ENCODE results near the gene LYST. TPM values are rescaled to one million over a fixed set of nuclear protein-coding genes. Genes with fewer than 3 reads are reported as not detected.

The LYST gene
- total RNA-seq, 1 donor from 2014 or later = 16.4 TPM

DNA sequence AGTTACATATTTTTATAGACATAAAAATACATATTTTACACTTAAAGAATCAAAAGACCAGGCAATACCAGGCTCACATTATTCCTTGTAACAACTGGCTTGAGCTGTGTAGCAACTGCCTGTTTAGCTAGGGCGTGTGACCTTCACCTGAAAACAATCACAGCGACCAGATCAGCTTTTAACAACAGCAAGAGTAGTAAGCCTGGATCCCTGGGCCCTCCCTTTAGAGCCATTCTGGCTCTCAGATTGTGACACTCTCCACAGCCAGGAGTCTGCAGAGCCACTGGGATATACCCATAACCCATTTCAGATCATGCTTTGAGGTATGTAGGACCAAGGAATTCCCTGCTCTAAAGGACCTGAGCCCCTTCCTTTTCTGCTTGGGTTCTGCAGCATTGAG is 187.7 kb downstream of the LYST start:
- Mint-ChIP-seq H3K36me3 (ENCODE audit: low read depth) (peaks cover 26% of the 10 kb centered on the region), H3K4me3 (ENCODE audit: unreplicated experiment) (no peak overlapping the region), H3K27me3 (ENCODE audit: low read depth) (no peaks in the 10 kb centered on the region), H3K4me1 (ENCODE audit: low read depth) (peaks cover 9% of the 10 kb centered on the region), H3K27ac (ENCODE audit: unreplicated experiment) (no peak overlapping the region), H3K9me3 (ENCODE audit: low read depth) (peaks cover 7% of the 10 kb centered on the region)
- no peak for DNase-seq (ENCODE audit: low spot score)
- no peak for TF ChIP-seq CTCF (IDR thresholded peaks at IDR 0.05)

DNA sequence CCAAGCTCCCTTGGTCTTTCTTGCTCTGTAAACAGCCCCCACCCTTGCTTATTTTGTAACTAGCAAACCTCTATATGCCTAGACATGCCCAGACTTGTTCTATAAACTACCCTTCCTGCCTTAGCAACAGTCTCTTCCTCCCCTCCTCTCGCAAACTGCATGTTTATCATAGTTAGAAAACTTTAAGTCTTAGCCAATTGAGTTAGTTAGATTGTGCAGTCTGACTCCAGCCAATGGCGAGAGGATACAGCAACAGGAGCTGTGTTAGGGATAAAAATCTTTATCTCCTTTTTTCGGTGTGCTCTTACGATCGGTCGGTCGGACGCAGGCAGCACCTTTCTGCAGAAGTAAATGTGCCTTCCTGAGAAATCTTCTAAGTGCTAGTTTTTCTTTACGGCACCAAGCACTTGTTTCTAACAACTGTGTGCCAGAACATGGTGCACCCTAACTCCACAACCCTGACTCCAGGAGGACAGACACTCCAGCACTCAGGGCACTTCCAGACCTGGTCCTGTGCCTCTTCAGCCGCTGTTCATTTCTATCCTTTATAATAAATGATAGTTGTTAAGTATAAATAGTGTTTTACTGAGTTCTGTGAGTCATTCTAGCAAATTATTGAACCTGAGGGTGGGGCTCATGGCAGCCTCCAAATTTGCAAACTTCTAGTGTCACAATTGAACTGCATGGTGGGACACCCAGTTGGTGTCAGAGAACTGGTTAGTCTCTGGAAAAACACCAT is 191.4 kb downstream of the LYST start:
- H3K4me3 Mint-ChIP-seq (ENCODE audit: unreplicated experiment) = no peak overlapping the region
- DNase-seq (ENCODE audit: low spot score) = no peak
- no peak for TF ChIP-seq CTCF (IDR thresholded peaks at IDR 0.05)
- H3K9me3 Mint-ChIP-seq (ENCODE audit: low read depth) = peaks cover 29% of the 10 kb centered on the region
- H3K36me3 Mint-ChIP-seq (ENCODE audit: low read depth) = peaks cover 41% of the 10 kb centered on the region
- peaks cover 9% of the 10 kb centered on the region for H3K4me1 Mint-ChIP-seq (ENCODE audit: low read depth)
- H3K27ac Mint-ChIP-seq (ENCODE audit: unreplicated experiment) = peak overlapping the region; percentile 69
- H3K27me3 Mint-ChIP-seq (ENCODE audit: low read depth) = no peaks in the 10 kb centered on the region

DNA sequence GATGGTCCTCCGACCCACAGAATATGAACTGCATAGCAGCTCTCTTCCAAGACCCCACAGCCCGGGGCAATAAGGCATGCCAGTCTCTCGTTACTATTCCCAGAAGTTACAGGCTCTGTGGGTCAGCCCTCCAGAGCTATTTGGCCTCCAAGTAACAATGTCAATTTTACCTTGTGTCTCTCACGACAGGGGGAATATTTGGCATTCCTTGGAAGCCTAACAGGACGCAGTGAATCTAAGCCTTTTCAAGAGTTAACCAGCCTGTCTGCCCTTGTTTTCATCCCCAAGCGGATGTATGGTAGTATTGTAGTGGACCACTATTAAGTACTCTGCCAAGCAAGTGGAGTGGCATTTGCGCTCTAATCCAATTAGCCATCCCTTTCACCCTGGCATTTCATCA is 192.7 kb downstream of the LYST start:
- DNase-seq (ENCODE audit: low spot score) = no peak
- peaks cover 9% of the 10 kb centered on the region for H3K4me1 Mint-ChIP-seq (ENCODE audit: low read depth)
- peaks cover 49% of the 10 kb centered on the region for H3K36me3 Mint-ChIP-seq (ENCODE audit: low read depth)
- H3K4me3 Mint-ChIP-seq (ENCODE audit: unreplicated experiment) = no peak overlapping the region
- no peak overlapping the region for H3K27ac Mint-ChIP-seq (ENCODE audit: unreplicated experiment)
- no peak for TF ChIP-seq CTCF (IDR thresholded peaks at IDR 0.05)
- H3K27me3 Mint-ChIP-seq (ENCODE audit: low read depth) = no peaks in the 10 kb centered on the region
- H3K9me3 Mint-ChIP-seq (ENCODE audit: low read depth) = peaks cover 37% of the 10 kb centered on the region

- Mint-ChIP-seq H3K9me3 (ENCODE audit: low read depth) (peaks cover 37% of the 10 kb centered on the region), H3K4me1 (ENCODE audit: low read depth) (peaks cover 9% of the 10 kb centered on the region), H3K27me3 (ENCODE audit: low read depth) (no peaks in the 10 kb centered on the region), H3K36me3 (ENCODE audit: low read depth) (peaks cover 51% of the 10 kb centered on the region), H3K27ac (ENCODE audit: unreplicated experiment) (no peak overlapping the region), H3K4me3 (ENCODE audit: unreplicated experiment) (no peak overlapping the region)
- no peak for TF ChIP-seq CTCF (IDR thresholded peaks at IDR 0.05)
- no peak for DNase-seq (ENCODE audit: low spot score)
Observed at GRCh38 chr1:235671992-235672391, 194.7 kb downstream of the LYST start.

DNA sequence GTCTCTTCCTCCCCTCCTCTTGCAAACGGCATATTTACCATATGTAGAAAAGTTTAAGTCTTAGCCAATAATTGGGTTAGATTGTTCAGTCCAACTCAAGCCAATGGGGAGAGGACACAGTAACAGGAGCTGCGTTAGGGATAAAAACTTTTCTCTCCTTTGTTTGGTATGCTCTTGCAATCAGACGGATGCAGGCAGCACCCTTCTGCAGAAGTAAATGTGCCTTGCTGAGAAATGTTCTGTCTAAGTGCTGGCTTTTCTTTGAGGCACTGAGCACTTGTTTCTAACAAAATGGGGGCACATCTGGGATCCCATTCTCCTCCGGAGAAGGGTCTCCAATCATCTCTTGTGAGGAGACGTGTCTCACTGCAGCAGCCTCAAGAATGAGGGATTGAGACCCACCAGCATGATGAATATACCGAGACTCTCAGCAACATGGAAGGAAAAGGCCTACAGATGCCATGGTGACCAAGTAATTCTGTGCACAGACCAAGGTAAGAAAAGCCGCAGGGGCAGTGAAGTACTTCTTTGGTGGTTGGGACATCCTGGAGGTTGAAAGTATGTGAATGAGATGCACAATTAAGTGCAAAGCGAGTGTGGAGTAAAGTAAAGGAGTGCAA is 196.4 kb downstream of the LYST start:
- no peak overlapping the region for H3K27ac Mint-ChIP-seq (ENCODE audit: unreplicated experiment)
- H3K36me3 Mint-ChIP-seq (ENCODE audit: low read depth) = peaks cover 39% of the 10 kb centered on the region
- H3K27me3 Mint-ChIP-seq (ENCODE audit: low read depth) = no peaks in the 10 kb centered on the region
- DNase-seq (ENCODE audit: low spot score) = no peak
- no peak overlapping the region for H3K4me3 Mint-ChIP-seq (ENCODE audit: unreplicated experiment)
- peaks cover 36% of the 10 kb centered on the region for H3K9me3 Mint-ChIP-seq (ENCODE audit: low read depth)
- no peak for TF ChIP-seq CTCF (IDR thresholded peaks at IDR 0.05)
- H3K4me1 Mint-ChIP-seq (ENCODE audit: low read depth) = peaks cover 6% of the 10 kb centered on the region
